Hepatocyte (in vitro differentiated cells): ENCODE results near the gene MSI2.

Experiments
- EZH2 ChIP-seq: fragments of 200-600 bp; sonication (generic); IDR thresholded peaks from 2 replicates; pipeline ENCODE4 v1.6.1; 2016; ENCODE audit warnings: antibody characterized with exemption, mild to moderate bottlenecking, borderline replicate concordance
- EZH2phosphoT487 ChIP-seq: fragments of 200-600 bp; sonication (generic); IDR thresholded peaks from one replicate; pipeline ENCODE4 v1.6.1; 2018; ENCODE audit warnings: antibody characterized with exemption, mild to moderate bottlenecking, low read depth, moderate library complexity; ENCODE audit not compliant: unreplicated experiment, severe bottlenecking
- TF ChIP-seq, protein P1 (sequence below): fragments of 200-600 bp; sonication (generic); IDR thresholded peaks from 2 replicates; pipeline ENCODE4 v1.5.1; 2016; ENCODE audit warnings: antibody characterized with exemption, mild to moderate bottlenecking; ENCODE audit not compliant: poor library complexity

GRCh38 chr17:57355090-57355859, 99.0 kb downstream of the MSI2 start:
- no peak for TF ChIP-seq EZH2
- TF ChIP-seq, protein P1, sequence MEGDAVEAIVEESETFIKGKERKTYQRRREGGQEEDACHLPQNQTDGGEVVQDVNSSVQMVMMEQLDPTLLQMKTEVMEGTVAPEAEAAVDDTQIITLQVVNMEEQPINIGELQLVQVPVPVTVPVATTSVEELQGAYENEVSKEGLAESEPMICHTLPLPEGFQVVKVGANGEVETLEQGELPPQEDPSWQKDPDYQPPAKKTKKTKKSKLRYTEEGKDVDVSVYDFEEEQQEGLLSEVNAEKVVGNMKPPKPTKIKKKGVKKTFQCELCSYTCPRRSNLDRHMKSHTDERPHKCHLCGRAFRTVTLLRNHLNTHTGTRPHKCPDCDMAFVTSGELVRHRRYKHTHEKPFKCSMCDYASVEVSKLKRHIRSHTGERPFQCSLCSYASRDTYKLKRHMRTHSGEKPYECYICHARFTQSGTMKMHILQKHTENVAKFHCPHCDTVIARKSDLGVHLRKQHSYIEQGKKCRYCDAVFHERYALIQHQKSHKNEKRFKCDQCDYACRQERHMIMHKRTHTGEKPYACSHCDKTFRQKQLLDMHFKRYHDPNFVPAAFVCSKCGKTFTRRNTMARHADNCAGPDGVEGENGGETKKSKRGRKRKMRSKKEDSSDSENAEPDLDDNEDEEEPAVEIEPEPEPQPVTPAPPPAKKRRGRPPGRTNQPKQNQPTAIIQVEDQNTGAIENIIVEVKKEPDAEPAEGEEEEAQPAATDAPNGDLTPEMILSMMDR = no peak
- TF ChIP-seq EZH2phosphoT487 = no peak
